H9 (cell line): ENCODE results near the gene GXYLT2. TPM values are rescaled to one million over a fixed set of nuclear protein-coding genes. Genes with fewer than 3 reads are reported as not detected.

ENCODE experiments used
- DNase-seq: peaks from one replicate; pipeline ENCODE4 v3.0.0-alpha.2; 2017
- H2AFZ ChIP-seq: one replicate; pipeline ENCODE4 v1.6.1; 2013; ENCODE audit warnings: mild to moderate bottlenecking, low read length, control low read depth, moderate library complexity
- H2AK5ac ChIP-seq: 2 replicates; pipeline ENCODE4 v1.6.1; 2013; ENCODE audit warnings: low read length, control low read depth, mixed read lengths; ENCODE audit not compliant: insufficient read length
- H2BK120ac ChIP-seq: one replicate; pipeline ENCODE4 v1.6.1; 2013; ENCODE audit warnings: low read depth, mild to moderate bottlenecking, low read length, control low read depth, inconsistent platforms; ENCODE audit not compliant: poor library complexity, severe bottlenecking
- H2BK12ac ChIP-seq: 2 replicates; pipeline ENCODE4 v1.6.1; 2013; ENCODE audit warnings: low read length, control low read depth, mixed read lengths, low read depth; ENCODE audit not compliant: insufficient read length
- H2BK15ac ChIP-seq: 2 replicates; pipeline ENCODE4 v1.6.1; 2013; ENCODE audit warnings: low read depth, low read length, control low read depth
- H2BK20ac ChIP-seq: one replicate; pipeline ENCODE4 v1.6.1; 2013; ENCODE audit warnings: low read depth, mild to moderate bottlenecking, low read length, control low read depth, inconsistent platforms; ENCODE audit not compliant: poor library complexity, severe bottlenecking
- H2BK5ac ChIP-seq: 2 replicates; pipeline ENCODE4 v1.6.1; 2013; ENCODE audit warnings: low read length, control low read depth, mixed read lengths; ENCODE audit not compliant: insufficient read length
- H3K14ac ChIP-seq: 2 replicates; pipeline ENCODE4 v1.6.1; 2013; ENCODE audit warnings: low read length, control low read depth; ENCODE audit not compliant: insufficient read depth
- H3K18ac ChIP-seq: 2 replicates; pipeline ENCODE4 v1.6.1; 2013; ENCODE audit warnings: low read depth, mild to moderate bottlenecking, mixed read lengths, low read length, control low read depth; ENCODE audit not compliant: insufficient read length
- H3K23ac ChIP-seq: 2 replicates; pipeline ENCODE4 v1.6.1; 2013; ENCODE audit warnings: low read length, control low read depth, mixed read lengths, low read depth; ENCODE audit not compliant: insufficient read length
- H3K23me2 ChIP-seq: 2 replicates; pipeline ENCODE4 v1.6.1; 2013; ENCODE audit warnings: low read depth, mild to moderate bottlenecking, mixed read lengths, low read length, control low read depth; ENCODE audit not compliant: insufficient read length, poor library complexity, severe bottlenecking
- H3K27ac ChIP-seq: 2 replicates; pipeline ENCODE4 v1.5.1; 2013; ENCODE audit warnings: low read length, control low read depth, mixed read lengths, low read depth; ENCODE audit not compliant: insufficient read length
- H3K27me3 ChIP-seq: 2 replicates; pipeline ENCODE4 v1.6.1; 2013; ENCODE audit warnings: low read length, control low read depth, inconsistent platforms; ENCODE audit not compliant: insufficient read depth
- H3K4ac ChIP-seq: 2 replicates; pipeline ENCODE4 v1.6.1; 2013; ENCODE audit warnings: low read depth, mild to moderate bottlenecking, control low read depth, inconsistent platforms, low read length, moderate library complexity
- H3K4me1 ChIP-seq: 2 replicates; pipeline ENCODE4 v1.6.1; 2013; ENCODE audit warnings: low read length, control low read depth, inconsistent platforms; ENCODE audit not compliant: insufficient read depth
- H3K4me2 ChIP-seq: 2 replicates; pipeline ENCODE4 v1.6.1; 2013; ENCODE audit warnings: low read length, control low read depth, mixed read lengths; ENCODE audit not compliant: insufficient read length, insufficient read depth
- H3K56ac ChIP-seq: 2 replicates; pipeline ENCODE4 v1.6.1; 2013; ENCODE audit warnings: low read depth, mild to moderate bottlenecking, mixed read lengths, low read length, control low read depth; ENCODE audit not compliant: insufficient read length
- H3K79me1 ChIP-seq: 2 replicates; pipeline ENCODE4 v1.6.1; 2013; ENCODE audit warnings: low read depth, mild to moderate bottlenecking, moderate library complexity, low read length, control low read depth, inconsistent platforms; ENCODE audit not compliant: insufficient read depth, poor library complexity, severe bottlenecking
- H3K79me2 ChIP-seq: 2 replicates; pipeline ENCODE4 v1.6.1; 2013; ENCODE audit warnings: low read length, control low read depth, inconsistent platforms; ENCODE audit not compliant: insufficient read depth
- H3K9ac ChIP-seq: 2 replicates; pipeline ENCODE4 v1.6.1; 2013; ENCODE audit warnings: low read length, control low read depth, mixed read lengths; ENCODE audit not compliant: insufficient read length; ENCODE audit errors: extremely low read depth
- H3K9me3 ChIP-seq: one replicate; pipeline ENCODE4 v1.6.1; 2013; ENCODE audit warnings: low read depth, low read length, inconsistent platforms; ENCODE audit not compliant: control insufficient read depth
- H3T11ph ChIP-seq: one replicate; pipeline ENCODE4 v1.6.1; 2013; ENCODE audit warnings: mild to moderate bottlenecking, low read length, control low read depth, inconsistent platforms
- H4K20me1 ChIP-seq: one replicate; pipeline ENCODE4 v1.6.1; 2013; ENCODE audit not compliant: control insufficient read depth, insufficient read length, insufficient read depth
- H4K5ac ChIP-seq: 2 replicates; pipeline ENCODE4 v1.6.1; 2013; ENCODE audit warnings: low read depth, mild to moderate bottlenecking, mixed read lengths, low read length, control low read depth; ENCODE audit not compliant: insufficient read length
- H4K8ac ChIP-seq: replicated peaks from 2 replicates; pipeline ENCODE4 v1.6.1; 2013; ENCODE audit warnings: low read length, control low read depth, mixed read lengths, low read depth; ENCODE audit not compliant: insufficient read length
- H4K91ac ChIP-seq: 2 replicates; pipeline ENCODE4 v1.6.1; 2013; ENCODE audit warnings: low read depth, mild to moderate bottlenecking, moderate library complexity, mixed read lengths, low read length, control low read depth; ENCODE audit not compliant: insufficient read length
- H3K27ac Mint-ChIP-seq, 3 experiments: 2 replicates in 2 of 3; 3 replicates in 1 of 3; pipeline ENCODE4 v1.8.0; 2020 to 2021; ENCODE audit warnings: mixed read lengths in 3 of 3, mild to moderate bottlenecking in 1 of 3, moderate library complexity in 1 of 3
- H3K27me3 Mint-ChIP-seq: 2 replicates; pipeline ENCODE4 v1.8.0; 2021; ENCODE audit warnings: low read depth, mild to moderate bottlenecking, moderate library complexity, mixed read lengths
- H3K36me3 Mint-ChIP-seq, 3 experiments: 2 replicates in 2 of 3; 3 replicates in 1 of 3; pipeline ENCODE4 v1.8.0; 2020 to 2021; ENCODE audit warnings: low read depth in 3 of 3, mixed read lengths in 3 of 3; ENCODE audit not compliant: insufficient read depth in 1 of 3
- H3K4me1 Mint-ChIP-seq, 2 experiments: 2 replicates each; pipeline ENCODE4 v1.8.0; 2020; ENCODE audit warnings: mixed read lengths in 2 of 2
- H3K4me3 Mint-ChIP-seq, 2 experiments: 2 replicates in 1 of 2; 3 replicates in 1 of 2; pipeline ENCODE4 v1.8.0; 2020 to 2021; ENCODE audit warnings: mild to moderate bottlenecking in 2 of 2, mixed read lengths in 2 of 2, moderate library complexity in 1 of 2
- H3K9me3 Mint-ChIP-seq, 2 experiments: 2 replicates in 1 of 2; 3 replicates in 1 of 2; pipeline ENCODE4 v1.8.0; 2020; ENCODE audit warnings: mild to moderate bottlenecking in 2 of 2, mixed read lengths in 2 of 2, moderate library complexity in 1 of 2
- CTCF ChIP-seq: fragments of 200-600 bp; sonication (generic); conservative IDR thresholded peaks from 3 replicates; pipeline ENCODE4 v1.8.0; 2021; ENCODE audit warnings: antibody characterized with exemption, mild to moderate bottlenecking
- WGBS: extraction: QIAGEN DNeasy Blood & Tissue Kit; methylation state at CpG from one replicate; pipeline ENCODE4 v1.1.7; 2013; ENCODE audit warnings: missing lambda C conversion rate, low lambda C conversion rate, mixed read lengths; ENCODE audit not compliant: insufficient read length; ENCODE audit errors: extremely low coverage; 5-methylcytosine and 5-hydroxymethylcytosine counted together
- total RNA-seq: library from RNA; stranded (reverse); gene quantifications from 2 replicates; pipeline ENCODE4 v1.2.1, GENCODE V29; 2021

Gene GXYLT2
- total RNA-seq, 1 experiment from 2014 or later, result 2.0 TPM

GRCh38 chr3:72950372-72950771 is 62.5 kb downstream of the GXYLT2 start:
- no peaks in the 10 kb centered on the region; the same call in 1 of the 2 replicates for H3K4me1 ChIP-seq
- WGBS, result no CpG with 5 or more reads among the region's 8 CpGs
- Mint-ChIP-seq H3K36me3 (no peaks in the 10 kb centered on the region), H3K27ac (peak overlapping the region in 1 of 3 experiments; percentile 91; a peak in 1 of 7 replicates), H3K9me3 (no peaks in the 10 kb centered on the region), H3K4me1 (peaks cover 19 to 32% of the 10 kb centered on the region in 2 experiments), H3K4me3 (no peak overlapping the region), H3K27me3 (no peaks in the 10 kb centered on the region)
- H3K23me2 ChIP-seq, result no peaks in the 10 kb centered on the region
- no peak overlapping the region for H2BK12ac ChIP-seq
- no peaks in the 10 kb centered on the region for H3K9me3 ChIP-seq
- no peak overlapping the region for H2AK5ac ChIP-seq
- DNase-seq, result no peak
- H3K9ac ChIP-seq, result no peak overlapping the region
- no peak for TF ChIP-seq CTCF
- H3K4ac ChIP-seq, result no peak overlapping the region
- H4K5ac ChIP-seq, result no peak overlapping the region
- H3K27me3 ChIP-seq, result no peaks in the 10 kb centered on the region
- no peak overlapping the region for H3K23ac ChIP-seq
- no peak overlapping the region for H3K14ac ChIP-seq
- H4K91ac ChIP-seq, result no peak overlapping the region
- H2BK20ac ChIP-seq, result no peak overlapping the region
- no peak overlapping the region for H3T11ph ChIP-seq
- H3K56ac ChIP-seq, result no peak overlapping the region
- H2BK15ac ChIP-seq, result no peak overlapping the region
- no peak overlapping the region for H3K4me2 ChIP-seq
- H2AFZ ChIP-seq, result no peak overlapping the region
- H3K79me1 ChIP-seq, result no peaks in the 10 kb centered on the region
- no peak overlapping the region for H4K8ac ChIP-seq
- H3K79me2 ChIP-seq, result no peaks in the 10 kb centered on the region
- no peak overlapping the region for H2BK5ac ChIP-seq
- H4K20me1 ChIP-seq, result no peaks in the 10 kb centered on the region
- no peak overlapping the region for H3K18ac ChIP-seq
- H3K27ac ChIP-seq, result no peak overlapping the region
- H2BK120ac ChIP-seq, result no peak overlapping the region
